Activated CD4-positive, alpha-beta T cell treated with anti-CD3 and anti-CD28 coated beads for 48 hours (primary cell): Measurements from ENCODE around the gene FBXW9.
"Not testable (repeated sequence)": the region's sequence is repeated elsewhere in the genome, so short reads cannot be mapped to it uniquely, and the experiment has no call there.

Experiments used
- DNase-seq: peaks from one replicate; pipeline ENCODE4 v3.0.0-alpha.2; 2020

FBXW9 gene

DNA sequence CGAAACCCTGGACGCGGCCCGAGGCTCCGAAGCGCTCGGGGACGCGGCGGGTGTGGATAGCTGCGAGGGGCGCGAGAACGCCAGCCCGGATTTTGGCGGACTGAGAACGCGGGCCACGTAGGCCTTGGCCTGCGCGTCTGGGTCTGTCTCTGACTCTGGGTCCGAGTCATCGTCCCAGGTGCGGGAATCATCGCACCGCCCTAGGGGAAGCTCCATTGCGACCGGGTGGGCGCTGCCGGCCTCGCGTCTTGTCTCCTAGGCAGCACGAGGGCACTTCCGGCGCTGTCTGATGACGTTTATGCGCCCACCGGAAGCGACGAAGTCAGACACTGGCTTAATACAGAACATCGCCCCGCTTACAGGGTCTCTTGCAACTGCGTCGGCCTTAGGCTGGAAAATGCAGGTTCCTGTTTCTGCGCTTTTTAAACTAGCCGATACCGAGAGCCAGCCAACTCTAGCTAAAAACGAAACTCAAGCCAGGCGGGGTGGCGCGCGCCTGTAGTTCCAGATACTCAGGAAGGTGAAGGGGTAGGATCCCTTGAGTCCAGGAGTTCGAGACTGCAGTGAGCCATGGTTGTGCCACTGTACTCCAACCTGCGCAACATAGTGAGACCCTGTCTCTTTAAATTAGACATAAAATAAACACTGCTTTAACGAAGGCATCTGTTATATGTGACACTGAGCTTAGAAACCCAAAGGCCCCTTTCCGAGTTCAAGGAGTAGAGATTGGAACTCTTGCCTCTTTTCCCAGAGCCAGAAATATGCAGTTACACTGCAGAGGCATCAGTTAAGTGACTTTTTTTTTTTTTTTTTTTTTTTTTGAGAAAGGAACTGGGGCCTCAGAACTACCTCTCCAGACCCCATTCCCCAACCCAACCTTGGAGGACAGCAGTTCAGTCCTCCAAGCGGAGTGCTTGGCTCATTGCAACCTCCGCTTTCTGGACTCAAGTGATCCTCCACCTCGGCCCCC lies at the start of gene FBXW9:
Gene FBXW9, minus strand, starts transcription at position 266 of the 970 bp plus-strand sequence. Its CDS starts 50 bp downstream, at position 216.
- peak; percentile 98 for DNase-seq

- no peak for DNase-seq
These were observed 48.9 kb upstream of the FBXW9 start for GRCh38 chr19:12745166-12745897.

DNA sequence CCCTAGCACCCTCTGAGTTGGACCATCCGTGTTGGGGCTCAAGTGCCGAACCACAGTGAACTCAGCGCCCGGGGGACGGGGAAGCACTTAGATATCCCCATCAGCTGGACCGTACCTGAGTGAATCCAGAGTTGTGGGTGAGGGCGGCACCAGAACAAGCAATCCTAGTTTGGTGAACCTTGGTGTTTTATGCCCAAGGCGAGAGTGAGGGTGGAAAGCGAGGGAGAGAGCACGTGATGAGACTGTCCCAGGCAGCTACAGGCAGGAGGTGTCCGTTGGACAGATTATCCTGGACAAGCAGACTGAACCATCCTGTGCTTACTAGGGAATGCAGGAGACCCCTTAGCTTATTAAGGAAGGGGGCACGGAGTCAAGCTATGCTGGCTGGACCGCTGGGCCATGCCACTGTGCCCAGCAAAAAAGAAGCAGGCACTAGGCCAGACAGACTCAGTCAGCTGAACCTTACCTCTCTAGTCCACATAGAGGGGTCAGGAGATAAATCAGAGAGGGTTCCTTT lies 41.5 kb upstream of the FBXW9 start:
- no peak for DNase-seq

DNA sequence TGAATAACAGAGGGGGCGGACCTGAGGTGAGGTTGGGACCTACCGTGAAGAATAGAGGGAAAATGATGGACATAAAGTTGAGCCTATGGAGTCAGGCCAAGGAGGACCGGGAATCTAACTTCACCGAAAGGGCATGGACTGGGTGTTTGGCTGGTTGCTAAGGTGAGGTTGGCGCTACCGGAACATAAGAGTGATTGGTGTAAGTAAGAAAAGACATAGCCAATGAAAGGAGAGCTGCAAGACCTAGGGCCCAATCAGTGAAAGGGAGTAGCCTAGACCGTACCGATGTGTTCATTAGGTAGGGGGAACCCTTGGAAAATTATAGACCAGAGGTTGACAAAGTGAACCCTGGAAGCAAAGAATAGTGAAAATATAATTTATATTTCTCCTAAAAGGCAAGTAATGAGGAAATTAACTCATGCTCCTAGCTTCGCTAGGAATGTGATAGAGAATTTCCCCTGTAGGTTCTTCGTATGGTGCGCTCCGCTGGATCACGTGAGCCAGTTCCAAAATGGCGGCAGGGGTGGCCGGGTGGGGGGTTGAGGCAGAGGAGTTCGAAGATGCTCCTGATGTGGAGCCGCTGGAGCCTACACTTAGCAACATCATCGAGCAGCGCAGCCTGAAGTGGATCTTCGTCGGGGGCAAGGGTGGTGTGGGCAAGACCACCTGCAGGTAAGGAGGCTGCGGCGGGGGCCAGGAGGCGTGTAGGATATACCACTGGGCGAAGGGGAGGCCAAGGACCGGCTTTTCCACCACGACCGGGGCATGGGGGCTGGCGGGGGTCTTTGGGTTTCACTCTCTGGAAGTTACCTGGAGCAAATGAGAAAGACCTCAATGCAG lies 40.8 kb upstream of the FBXW9 start, which contains the start of gene GET3:
Gene GET3, plus strand, starts transcription at position 503 of the 840 bp plus-strand sequence. Its CDS starts 9 bp downstream, at position 512.
- DNase-seq, result peak; percentile 87

DNA sequence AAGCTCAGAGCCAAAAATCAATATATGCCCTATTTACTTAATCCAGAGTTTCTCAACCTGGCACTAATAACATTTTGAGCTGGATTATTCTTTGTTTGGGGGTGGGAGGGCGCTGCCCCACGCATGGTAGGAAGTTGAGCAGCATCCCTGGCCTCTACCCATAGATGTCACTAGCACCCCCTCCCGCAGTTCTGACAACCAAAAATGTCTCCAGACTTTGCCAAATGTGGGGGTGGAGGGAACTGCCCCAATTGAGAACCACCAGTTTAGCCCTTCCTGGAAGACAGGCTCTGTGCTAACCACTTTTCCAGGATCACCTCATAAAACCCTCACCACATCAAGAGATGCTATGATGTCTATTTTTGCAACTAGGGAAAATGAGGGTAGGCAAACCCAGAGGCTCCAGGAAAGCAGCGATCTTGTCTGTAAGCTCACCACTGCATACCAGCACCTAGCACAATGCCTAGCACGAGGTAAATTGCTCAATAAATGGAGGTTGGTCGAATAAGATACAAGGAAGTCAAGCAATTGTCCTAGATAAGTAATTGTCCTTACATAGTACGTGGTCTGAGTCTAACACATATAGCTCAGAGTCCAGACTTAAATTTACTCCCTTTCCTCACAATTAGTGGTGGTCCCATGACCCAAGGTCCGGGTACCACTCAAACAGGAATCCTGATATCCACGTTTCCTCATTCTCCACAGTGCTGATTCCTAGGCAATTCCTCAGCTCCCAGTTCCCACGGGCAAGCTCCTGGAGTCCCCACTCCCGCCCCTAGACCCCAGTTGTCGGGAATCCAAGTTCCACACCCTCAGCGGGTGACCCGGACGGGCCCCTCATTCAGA lies 37.2 kb upstream of the FBXW9 start:
- peak; percentile 77 for DNase-seq

DNA sequence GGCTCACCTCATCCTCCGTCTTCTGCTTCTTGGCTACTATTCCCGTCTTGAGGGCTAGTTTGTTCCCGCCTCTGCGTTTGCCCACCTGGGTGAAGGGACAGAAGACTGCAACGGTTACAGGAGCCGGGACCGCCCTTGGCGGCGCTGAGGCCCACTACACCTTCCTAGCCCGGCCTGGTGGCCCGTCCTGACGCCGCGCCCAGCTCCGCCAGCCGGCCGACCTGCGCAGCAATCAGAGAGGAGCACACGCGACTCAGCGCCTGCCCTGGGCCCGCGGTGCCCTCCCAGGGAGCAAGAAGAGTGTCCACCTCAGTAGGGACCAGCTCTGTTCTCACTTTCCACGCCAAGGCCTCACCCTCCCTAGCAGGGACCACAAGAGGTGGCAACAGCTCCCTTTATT lies 34.9 kb upstream of the FBXW9 start:
- DNase-seq, result no peak

DNA sequence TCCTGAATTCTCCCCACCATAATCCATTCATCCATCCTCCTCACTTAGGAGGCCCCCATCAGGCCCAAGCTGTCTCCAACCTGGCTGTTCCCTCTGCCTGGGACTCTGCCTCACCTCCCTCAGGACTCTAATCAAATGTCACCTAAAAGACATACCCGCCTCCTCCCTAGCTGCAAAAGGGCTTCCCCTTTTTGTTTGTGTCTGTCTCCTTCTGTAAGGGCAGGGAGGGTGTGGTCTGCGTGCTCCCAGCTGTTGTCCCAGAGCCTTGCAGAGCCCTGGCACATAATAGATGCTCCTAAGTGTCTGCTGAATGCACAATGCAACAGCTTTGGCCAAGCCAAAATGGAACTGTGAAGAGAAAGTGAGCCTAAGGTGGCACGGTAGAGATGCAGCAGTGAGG lies 33.6 kb upstream of the FBXW9 start:
- no peak for DNase-seq

GRCh38 chr19:12727745-12728433 lies 31.5 kb upstream of the FBXW9 start:
- DNase-seq, result no peak

DNA sequence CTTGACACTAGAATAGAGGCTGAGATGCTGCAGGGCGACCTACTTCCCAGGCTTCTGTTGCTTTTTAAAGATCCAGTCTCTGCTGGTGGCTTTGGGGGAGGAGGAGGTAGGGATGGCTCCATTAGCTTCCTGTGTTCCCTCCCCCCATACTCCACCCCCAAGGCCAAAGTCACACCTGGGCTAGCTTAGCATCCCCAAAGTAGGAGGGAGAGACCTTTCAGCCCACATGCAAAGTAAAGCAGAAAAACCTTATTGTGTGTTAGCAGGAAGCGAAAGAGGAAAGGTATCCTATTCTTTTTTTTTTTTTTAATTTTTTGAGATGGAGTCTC lies 30.5 kb upstream of the FBXW9 start:
- no peak for DNase-seq

DNA sequence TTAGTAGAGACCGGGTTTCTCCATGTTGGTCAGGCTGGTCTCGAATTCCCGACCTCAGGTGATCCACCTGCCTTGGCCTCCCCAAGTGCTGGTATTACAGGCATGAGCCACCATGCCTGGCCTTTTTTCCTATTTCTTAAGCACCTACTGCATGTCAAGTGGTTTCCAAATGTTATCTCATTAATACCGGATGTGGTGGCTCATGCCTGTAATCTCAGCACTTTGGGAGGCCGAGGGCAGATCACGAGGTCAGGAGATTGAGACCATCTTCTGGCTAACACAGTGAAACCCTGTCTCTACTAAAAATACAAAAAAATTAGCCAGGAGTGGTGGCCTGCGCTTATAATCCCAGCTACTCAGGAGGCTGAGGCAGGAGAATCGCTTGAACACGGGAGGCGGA lies 29.2 kb upstream of the FBXW9 start:
- DNase-seq, result not testable (repeated sequence)

GRCh38 chr19:12723641-12724426 lies 27.4 kb upstream of the FBXW9 start, which contains the start of gene TNPO2:
Gene TNPO2, minus strand, starts transcription at chr19:12723932. Its CDS starts 2,955 bp downstream, at chr19:12720977.
- DNase-seq, result peak; percentile 86

- no peak for DNase-seq
These were observed 26.9 kb upstream of the FBXW9 start for GRCh38 chr19:12723381-12723640.

- peak; percentile 96 for DNase-seq
These were observed 26.3 kb upstream of the FBXW9 start for GRCh38 chr19:12722566-12723380.

DNA sequence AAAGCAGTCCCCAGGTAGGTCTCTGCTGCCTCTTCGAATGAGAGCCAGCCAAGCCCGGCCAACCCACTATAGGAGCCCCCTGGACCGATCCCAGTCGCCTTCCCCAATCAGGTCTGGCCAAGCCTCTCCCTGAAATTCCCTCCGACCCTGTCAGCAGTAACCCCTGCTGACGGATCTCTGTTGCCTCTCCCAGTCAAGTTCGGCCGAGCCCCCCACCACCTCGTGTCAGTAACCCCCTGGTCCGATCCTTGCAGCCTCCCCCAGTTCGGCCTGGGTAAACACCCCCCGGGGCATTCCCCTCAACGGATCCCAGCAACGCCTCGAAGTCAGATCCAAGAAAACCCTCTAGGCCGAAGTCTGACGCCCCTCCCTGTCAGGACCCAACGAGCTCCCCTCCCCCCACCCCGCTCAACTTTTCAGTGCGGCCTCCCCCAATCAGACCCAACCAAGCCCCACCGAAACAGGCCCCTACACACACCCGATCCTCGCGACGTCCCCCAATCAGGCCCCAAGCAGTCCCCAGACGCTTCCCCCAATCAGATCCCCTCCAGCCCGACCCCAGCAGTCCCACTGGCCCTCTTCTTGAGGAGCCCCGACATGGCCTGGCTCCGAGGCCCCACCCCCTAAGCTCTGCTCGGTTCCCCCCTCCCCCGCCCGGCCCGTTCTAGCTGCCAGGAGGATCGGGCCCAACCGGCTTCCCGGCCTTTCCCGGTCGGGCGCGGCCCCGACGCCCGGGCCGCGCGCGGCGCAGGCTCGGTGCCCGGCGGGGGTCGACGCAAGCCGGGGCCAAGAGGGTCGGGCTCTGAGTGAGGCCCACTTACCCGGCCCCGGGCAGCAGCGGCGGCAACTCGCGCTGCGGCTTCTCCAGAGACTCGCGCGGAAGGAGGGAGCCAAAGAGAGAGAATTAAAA lies 25.5 kb upstream of the FBXW9 start:
- DNase-seq, result peak; percentile 69

- peak; percentile 37 for DNase-seq
These were observed 24.6 kb upstream of the FBXW9 start for GRCh38 chr19:12720851-12721655.

- DNase-seq, result no peak
These were observed 23.9 kb upstream of the FBXW9 start for GRCh38 chr19:12720296-12720695.

- no peak for DNase-seq
These were observed 19.5 kb upstream of the FBXW9 start for GRCh38 chr19:12715929-12716328.
